COLO829 (cell line): Measurements from ENCODE around the gene PTP4A1.
A peak's percentile ranks its signal among the peaks of the same experiment; 100 is the strongest.
"Not testable (repeated sequence)": the region's sequence is repeated elsewhere in the genome, so short reads cannot be mapped to it uniquely, and the experiment has no call there.

Experiments used
- DNase-seq: peaks from one replicate; pipeline ENCODE4 v3.0.0; 2012; ENCODE audit warnings: low spot score

PTP4A1 gene

GRCh38 chr6:63572044-63572746 is at the start of gene PTP4A1, which contains the start of gene LOC128125822:
Gene PTP4A1 (plus strand): TSS chr6:63572480. CDS start chr6:63576881, 4,401 bp downstream.
Gene LOC128125822 (plus strand): TSS chr6:63572480.
- peak; percentile 88 for DNase-seq

- not testable (repeated sequence) for DNase-seq
These were observed 49.4 kb upstream of the PTP4A1 start for GRCh38 chr6:63522911-63523287.

GRCh38 chr6:63523630-63524029 is 48.6 kb upstream of the PTP4A1 start:
- DNase-seq: no peak

GRCh38 chr6:63525186-63525878 is 46.9 kb upstream of the PTP4A1 start:
- no peak for DNase-seq

GRCh38 chr6:63526931-63527330 is 45.3 kb upstream of the PTP4A1 start:
- DNase-seq: no peak

- peak; percentile 99 for DNase-seq
These were observed 44.4 kb upstream of the PTP4A1 start for GRCh38 chr6:63527658-63528514.

- DNase-seq: no peak
These were observed 42.8 kb upstream of the PTP4A1 start for GRCh38 chr6:63529498-63529897.

GRCh38 chr6:63530182-63530581 is 42.1 kb upstream of the PTP4A1 start:
- no peak for DNase-seq

GRCh38 chr6:63530991-63531390 is 41.3 kb upstream of the PTP4A1 start:
- DNase-seq: no peak

GRCh38 chr6:63533026-63533425 is 39.3 kb upstream of the PTP4A1 start:
- DNase-seq: no peak

GRCh38 chr6:63533952-63534351 is 38.3 kb upstream of the PTP4A1 start:
- no peak for DNase-seq

- DNase-seq: no peak
These were observed 34.9 kb upstream of the PTP4A1 start for GRCh38 chr6:63537201-63537958.

GRCh38 chr6:63537959-63538300 is 34.4 kb upstream of the PTP4A1 start:
- DNase-seq: no peak

GRCh38 chr6:63538550-63538949 is 33.7 kb upstream of the PTP4A1 start:
- DNase-seq: no peak

GRCh38 chr6:63543001-63543400 is 29.3 kb upstream of the PTP4A1 start:
- DNase-seq: no peak

- DNase-seq: no peak
These were observed 28.3 kb upstream of the PTP4A1 start for GRCh38 chr6:63543982-63544381.

GRCh38 chr6:63546236-63546635 is 26.0 kb upstream of the PTP4A1 start:
- DNase-seq: no peak

GRCh38 chr6:63546697-63547096 is 25.6 kb upstream of the PTP4A1 start:
- DNase-seq: no peak

GRCh38 chr6:63549076-63549475 is 23.2 kb upstream of the PTP4A1 start:
- no peak for DNase-seq

GRCh38 chr6:63553208-63553607 is 19.1 kb upstream of the PTP4A1 start:
- DNase-seq: no peak

- no peak for DNase-seq
These were observed 18.4 kb upstream of the PTP4A1 start for GRCh38 chr6:63553900-63554299.

- peak; percentile 42 for DNase-seq
These were observed 17.5 kb upstream of the PTP4A1 start for GRCh38 chr6:63554782-63555181.
